ENCODE results near the gene ZBTB12. TPM values are rescaled to one million over a fixed set of nuclear protein-coding genes. Genes with fewer than 3 reads are reported as not detected.

The ZBTB12 gene
- total RNA-seq, 1 experiment from 2014 or later: 16.2 TPM

DNA sequence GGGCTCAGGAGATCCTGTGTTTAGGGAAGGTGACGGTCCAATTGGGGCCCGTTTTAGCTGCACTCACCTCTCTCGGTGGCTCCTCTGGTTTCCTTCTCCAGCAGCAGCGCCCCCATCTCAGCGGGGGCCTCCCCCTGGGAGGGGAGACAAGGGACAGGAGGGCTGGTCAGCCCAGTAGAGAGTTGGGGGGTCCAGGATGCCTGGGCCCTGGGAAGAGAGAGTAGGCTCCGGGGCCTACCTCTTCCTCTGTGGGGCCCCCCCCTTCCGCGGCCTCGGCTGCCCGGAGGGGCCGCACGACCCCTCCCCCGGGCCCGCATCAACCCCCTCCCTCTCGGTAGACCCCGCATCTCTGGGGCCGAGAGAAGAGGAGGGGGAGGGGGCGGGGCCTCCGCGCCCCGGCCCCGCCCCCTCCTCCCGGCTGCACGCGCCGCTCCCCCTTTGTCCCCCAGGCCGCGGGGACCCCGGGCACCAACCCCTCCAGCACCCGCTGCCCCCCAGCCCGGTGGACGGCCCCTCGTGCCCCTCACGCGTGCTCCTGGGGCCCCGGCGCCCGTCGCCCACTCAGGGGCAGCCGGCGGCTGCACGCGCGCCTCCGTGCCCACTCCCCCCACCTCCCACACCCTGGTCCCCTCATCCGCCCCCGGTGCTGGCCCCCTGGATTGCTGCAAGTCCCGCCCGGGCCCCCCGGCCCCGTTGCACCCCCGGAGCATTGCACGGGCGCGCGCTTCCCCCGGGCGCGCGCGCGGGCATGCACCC lies 4.9 kb downstream of the ZBTB12 start:
- H3K27ac ChIP-seq: no peak overlapping the region
- no peak for DNase-seq
- peak overlapping the region; percentile 73 for H3K4me3 ChIP-seq
- H3K9me3 ChIP-seq (ENCODE audit: insufficient read depth, low read depth): no peaks in the 10 kb centered on the region
- peaks cover 18% of the 10 kb centered on the region; the same call in 1 of the 2 replicates for H3K36me3 ChIP-seq (ENCODE audit: low read depth)
- intact Hi-C loops (cut with micrococcal nuclease; ENCODE audit: unreplicated experiment): loop anchor here (5.0 kb wide), 2 partner anchors 65 to 215 kb away; partner anchors contain the start of gene LY6G5C
- CTCF ChIA-PET: no interaction called here
- no TSS peak for BruUV-seq (replicated peaks)
- H3K9me2 ChIP-seq (ENCODE audit: insufficient read depth): no peaks in the 10 kb centered on the region
- no peak for TF ChIP-seq EZH2 (IDR thresholded peaks at IDR 0.05; ENCODE audit: low read depth)
- TF ChIP-seq, protein P1, sequence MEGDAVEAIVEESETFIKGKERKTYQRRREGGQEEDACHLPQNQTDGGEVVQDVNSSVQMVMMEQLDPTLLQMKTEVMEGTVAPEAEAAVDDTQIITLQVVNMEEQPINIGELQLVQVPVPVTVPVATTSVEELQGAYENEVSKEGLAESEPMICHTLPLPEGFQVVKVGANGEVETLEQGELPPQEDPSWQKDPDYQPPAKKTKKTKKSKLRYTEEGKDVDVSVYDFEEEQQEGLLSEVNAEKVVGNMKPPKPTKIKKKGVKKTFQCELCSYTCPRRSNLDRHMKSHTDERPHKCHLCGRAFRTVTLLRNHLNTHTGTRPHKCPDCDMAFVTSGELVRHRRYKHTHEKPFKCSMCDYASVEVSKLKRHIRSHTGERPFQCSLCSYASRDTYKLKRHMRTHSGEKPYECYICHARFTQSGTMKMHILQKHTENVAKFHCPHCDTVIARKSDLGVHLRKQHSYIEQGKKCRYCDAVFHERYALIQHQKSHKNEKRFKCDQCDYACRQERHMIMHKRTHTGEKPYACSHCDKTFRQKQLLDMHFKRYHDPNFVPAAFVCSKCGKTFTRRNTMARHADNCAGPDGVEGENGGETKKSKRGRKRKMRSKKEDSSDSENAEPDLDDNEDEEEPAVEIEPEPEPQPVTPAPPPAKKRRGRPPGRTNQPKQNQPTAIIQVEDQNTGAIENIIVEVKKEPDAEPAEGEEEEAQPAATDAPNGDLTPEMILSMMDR (conservative IDR thresholded peaks at IDR 0.05): no peak
- peaks cover 23% of the 10 kb centered on the region for H3K4me1 ChIP-seq (replicated peaks; ENCODE audit: insufficient read depth)
- peaks cover 28% of the 10 kb centered on the region for H3F3A ChIP-seq (ENCODE audit: insufficient read depth, low read depth)
- H3K27me3 ChIP-seq (ENCODE audit: insufficient read depth, low read depth): no peaks in the 10 kb centered on the region
- no peaks in the 10 kb centered on the region for H4K20me1 ChIP-seq (ENCODE audit: insufficient read depth)
- peak overlapping the region; percentile 71; the same call in 1 of the 2 replicates for H2AFZ ChIP-seq
- H3K4me2 ChIP-seq: peak overlapping the region; percentile 87
- POLR2A ChIA-PET (ENCODE audit: unreplicated experiment): interaction anchor here (0.6 to 1.4 kb wide), 3 partner anchors 70 to 127 kb away, joined by 3 to 11 read pairs (median 8); partner anchors contain the start of gene HSPA1B
- H3K79me2 ChIP-seq (ENCODE audit: low read depth): peaks cover 30% of the 10 kb centered on the region

DNA sequence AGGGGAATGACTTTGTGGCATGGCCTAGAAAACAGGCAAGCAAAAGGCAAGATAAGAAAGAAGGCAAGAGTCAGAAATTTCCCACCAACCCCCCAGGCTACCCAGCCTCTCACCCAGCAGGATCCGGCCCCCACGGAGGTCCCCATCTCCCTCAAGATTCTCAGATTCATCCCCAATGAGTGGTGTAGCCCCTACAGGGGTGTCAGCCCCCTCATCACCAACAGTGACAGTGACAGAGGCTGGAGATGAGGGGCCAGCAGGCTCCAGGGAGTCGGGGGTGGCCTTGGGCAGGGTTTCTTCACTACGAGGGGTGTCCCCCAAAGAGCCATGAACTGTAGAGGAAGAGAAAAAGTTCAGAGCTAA lies 5.4 kb downstream of the ZBTB12 start:
- ChIA-PET CTCF (no interaction called here), POLR2A (ENCODE audit: unreplicated experiment) (interaction anchor here (0.6 kb wide), 1 partner anchor 49 kb away, joined by 4 read pairs; the partner anchor contains the start of gene CFB)
- Histone ChIP-seq H3F3A (ENCODE audit: insufficient read depth, low read depth) (peaks cover 28% of the 10 kb centered on the region), H3K27me3 (ENCODE audit: insufficient read depth, low read depth) (no peaks in the 10 kb centered on the region), H3K79me2 (ENCODE audit: low read depth) (peaks cover 30% of the 10 kb centered on the region), H3K4me3 (peak overlapping the region; percentile 73; the same call in 1 of the 2 replicates), H3K9me2 (ENCODE audit: insufficient read depth) (no peaks in the 10 kb centered on the region), H3K9me3 (ENCODE audit: insufficient read depth, low read depth) (no peaks in the 10 kb centered on the region), H3K4me2 (peak overlapping the region; percentile 87), H3K36me3 (ENCODE audit: low read depth) (peaks cover 18% of the 10 kb centered on the region; the same call in 1 of the 2 replicates), H2AFZ (peak overlapping the region; percentile 71; the same call in 1 of the 2 replicates), H3K27ac (no peak overlapping the region), H4K20me1 (ENCODE audit: insufficient read depth) (no peaks in the 10 kb centered on the region), H3K4me1 (replicated peaks; ENCODE audit: insufficient read depth) (peaks cover 23% of the 10 kb centered on the region)
- no peak for DNase-seq
- TF ChIP-seq, protein P1 (conservative IDR thresholded peaks at IDR 0.05): no peak
- TF ChIP-seq EZH2 (IDR thresholded peaks at IDR 0.05; ENCODE audit: low read depth): no peak
- no TSS peak for BruUV-seq (replicated peaks)
- intact Hi-C loops (cut with micrococcal nuclease; ENCODE audit: unreplicated experiment): loop anchor here (5.0 kb wide), 2 partner anchors 64 to 214 kb away; partner anchors contain the start of gene LY6G5C

DNA sequence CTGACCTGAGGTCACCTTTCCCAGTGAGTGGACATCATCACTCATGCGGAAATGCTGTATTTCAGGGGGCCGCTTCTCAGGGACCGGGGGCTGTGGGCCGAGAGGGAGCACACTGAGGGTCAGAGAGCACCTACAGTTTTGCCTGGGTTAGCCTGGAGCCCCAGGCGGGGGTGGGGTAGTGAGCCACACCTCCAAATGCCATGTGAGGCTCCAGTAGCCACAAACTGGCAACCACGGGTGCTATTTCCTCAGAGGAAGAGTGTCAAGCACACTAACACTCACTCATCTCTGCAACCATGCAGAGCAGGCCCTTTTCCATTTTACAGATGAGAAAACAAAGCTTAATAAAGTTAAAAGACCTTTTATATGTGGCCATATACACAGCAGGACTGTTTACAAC lies 9.1 kb downstream of the ZBTB12 start:
- Histone ChIP-seq H3K27ac (no peak overlapping the region), H3K4me3 (no peak overlapping the region), H4K20me1 (ENCODE audit: insufficient read depth) (no peaks in the 10 kb centered on the region), H3K27me3 (ENCODE audit: insufficient read depth, low read depth) (no peaks in the 10 kb centered on the region), H3K9me2 (ENCODE audit: insufficient read depth) (no peaks in the 10 kb centered on the region), H3F3A (ENCODE audit: insufficient read depth, low read depth) (peaks cover 13% of the 10 kb centered on the region; the same call in 1 of the 2 replicates), H3K9me3 (ENCODE audit: insufficient read depth, low read depth) (no peaks in the 10 kb centered on the region), H3K4me2 (no peak overlapping the region), H2AFZ (no peak overlapping the region), H3K4me1 (replicated peaks; ENCODE audit: insufficient read depth) (0 out of 2 replicates have a peak, but pooled peaks cover 8% of the 10 kb centered on the region), H3K36me3 (ENCODE audit: low read depth) (peaks cover 18% of the 10 kb centered on the region; the same call in 1 of the 2 replicates), H3K79me2 (ENCODE audit: low read depth) (peaks cover 16% of the 10 kb centered on the region)
- no peak for DNase-seq
- intact Hi-C loops (cut with micrococcal nuclease; ENCODE audit: unreplicated experiment): no loop called here
- TF ChIP-seq, protein P1 (conservative IDR thresholded peaks at IDR 0.05): no peak
- TF ChIP-seq EZH2 (IDR thresholded peaks at IDR 0.05; ENCODE audit: low read depth): no peak
- POLR2A ChIA-PET (ENCODE audit: unreplicated experiment): no interaction called here
- no TSS peak for BruUV-seq (replicated peaks)
- CTCF ChIA-PET: no interaction called here

Data from PC-9 (cell line).